ENCODE data around the gene SUN2.

DNA sequence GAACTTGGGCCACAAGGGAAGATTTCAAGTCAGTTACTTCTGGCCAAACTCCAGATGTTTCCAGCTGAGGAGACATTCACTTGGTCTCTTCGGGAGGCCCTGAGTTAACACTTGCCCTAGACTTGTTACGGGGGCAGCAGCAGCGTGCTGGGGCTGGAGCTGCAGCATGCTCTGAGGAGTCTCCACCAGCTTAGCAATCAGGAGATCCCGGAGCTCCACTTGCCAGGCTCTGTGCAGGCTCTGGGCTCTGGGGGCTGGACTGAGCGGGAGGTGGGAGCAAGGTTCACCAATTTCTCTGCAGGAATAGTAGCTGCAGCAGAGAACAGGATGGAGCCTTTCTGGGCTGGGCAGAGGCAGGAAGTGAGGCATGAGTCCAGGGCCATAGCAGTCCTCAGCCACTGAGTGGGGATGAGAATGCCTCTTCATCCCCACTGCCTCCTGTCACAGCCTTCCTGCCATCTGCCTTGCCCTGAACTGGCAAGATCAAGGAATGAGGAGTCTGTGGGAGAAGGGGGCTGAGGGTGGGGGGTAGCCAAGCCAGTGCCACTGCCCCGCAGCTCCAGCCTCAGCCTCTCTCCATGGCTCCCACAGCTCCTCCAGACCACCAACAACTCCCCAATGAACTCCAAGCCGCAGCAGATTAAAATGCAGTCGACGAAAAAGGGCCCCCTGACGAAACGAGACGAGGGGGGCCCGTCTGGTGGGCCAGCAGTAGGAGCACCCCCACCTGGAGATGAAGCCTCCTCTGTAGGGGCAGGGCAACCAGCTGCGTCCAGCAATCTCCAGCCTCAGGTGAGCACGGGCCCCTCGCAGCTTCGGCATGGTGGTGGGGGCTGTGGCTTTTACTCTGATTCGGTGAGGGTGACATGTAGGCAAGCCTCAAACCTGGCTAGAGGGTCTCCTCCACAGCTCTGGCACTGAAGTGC, 26.7 kb downstream of the SUN2 start:
- TF ChIP-seq CTCF (conservative IDR thresholded peaks at IDR 0.05 in 1 of 2, IDR thresholded peaks at IDR 0.05 in 1 of 2; ENCODE audit: low read depth in 1 of 2, low read length in 2 of 2): no peak
- no peak for TF ChIP-seq EZH2 (IDR thresholded peaks at IDR 0.05; ENCODE audit: low read length, missing control alignments)

All from fibroblast of lung (primary cell).